GM19468 (cell line): ENCODE results near the gene P4HTM.

Experiments
- ATAC-seq: cut with Tn5 transposase; IDR thresholded peaks from one replicate; pipeline ENCODE4 v1.9.1; 2021; ENCODE audit warnings: mild to moderate bottlenecking, moderate library complexity, moderate number of reproducible peaks; ENCODE audit not compliant: unreplicated experiment; ENCODE audit errors: extremely low read depth

The P4HTM gene

GRCh38 chr3:48989796-48990635 lies at the start of gene P4HTM:
P4HTM (plus strand) TSS chr3:48990241; CDS start chr3:48990257, 16 bp downstream.
- peak; percentile 15 for ATAC-seq

DNA sequence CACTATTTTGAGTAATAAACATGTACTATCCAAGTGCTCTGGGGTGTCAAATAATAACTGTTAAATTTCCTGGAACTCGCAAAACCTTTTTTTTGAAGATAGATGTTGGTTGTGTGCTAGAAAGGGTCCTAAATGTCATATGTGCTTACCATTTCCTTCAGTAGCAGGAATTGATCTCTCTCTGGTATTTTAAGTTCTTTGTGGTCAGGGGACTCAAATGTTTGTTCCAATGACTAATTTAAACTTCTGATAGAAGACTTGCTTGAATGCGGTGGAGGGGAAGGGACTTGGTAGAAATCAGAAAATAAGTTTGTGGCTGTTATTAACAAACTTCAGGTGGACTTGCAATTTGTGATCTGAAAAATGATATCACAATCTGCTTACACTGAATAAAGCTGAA lies 44.6 kb upstream of the P4HTM start:
- no peak for ATAC-seq

GRCh38 chr3:48945891-48946549 lies 44.0 kb upstream of the P4HTM start:
- ATAC-seq: no peak

DNA sequence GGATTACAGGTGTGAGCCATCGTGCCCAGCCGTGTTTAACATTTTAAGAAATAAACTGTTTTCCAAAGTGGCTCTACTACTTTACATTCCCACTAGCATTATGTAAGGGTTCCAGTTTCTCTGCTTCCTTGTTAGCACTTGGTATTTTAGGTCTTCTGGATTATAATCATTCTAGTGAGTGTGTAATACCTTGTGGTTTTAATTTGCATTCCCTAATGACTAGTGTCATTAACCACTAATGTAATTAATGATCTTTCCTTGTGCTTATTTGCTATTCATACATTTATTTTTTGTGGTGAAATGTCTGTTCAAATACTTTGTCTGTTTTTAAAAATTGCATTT lies 40.7 kb upstream of the P4HTM start:
- ATAC-seq: no peak

- ATAC-seq: no peak
These were observed 40.0 kb upstream of the P4HTM start for GRCh38 chr3:48950051-48950450.

DNA sequence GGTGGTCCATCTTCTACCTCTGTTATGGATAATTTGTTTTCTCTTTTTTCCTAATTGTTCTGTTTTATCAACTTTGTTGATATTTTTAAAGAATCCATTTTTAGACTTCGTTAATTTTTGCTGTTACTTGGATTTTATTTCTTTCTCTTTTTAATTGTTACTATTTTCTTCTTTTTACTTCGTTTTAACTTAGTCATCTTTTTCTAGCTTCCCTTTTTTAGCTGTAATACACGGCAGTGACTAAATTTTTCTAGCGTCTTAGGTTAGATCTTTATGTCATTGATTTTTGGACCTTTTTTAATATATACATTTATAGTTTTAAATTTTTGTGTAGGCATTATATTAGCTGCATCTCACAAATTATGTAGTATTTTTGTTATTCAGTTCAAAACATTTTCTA lies 38.3 kb upstream of the P4HTM start:
- no peak for ATAC-seq

GRCh38 chr3:48952510-48953118 lies 37.4 kb upstream of the P4HTM start:
- no peak for ATAC-seq

GRCh38 chr3:48957006-48957705 lies 32.9 kb upstream of the P4HTM start:
- ATAC-seq: no peak

GRCh38 chr3:48960841-48961413 lies 29.1 kb upstream of the P4HTM start:
- ATAC-seq: no peak

GRCh38 chr3:48962340-48962739 lies 27.7 kb upstream of the P4HTM start:
- no peak for ATAC-seq

GRCh38 chr3:48962939-48963338 lies 27.1 kb upstream of the P4HTM start:
- ATAC-seq: no peak

DNA sequence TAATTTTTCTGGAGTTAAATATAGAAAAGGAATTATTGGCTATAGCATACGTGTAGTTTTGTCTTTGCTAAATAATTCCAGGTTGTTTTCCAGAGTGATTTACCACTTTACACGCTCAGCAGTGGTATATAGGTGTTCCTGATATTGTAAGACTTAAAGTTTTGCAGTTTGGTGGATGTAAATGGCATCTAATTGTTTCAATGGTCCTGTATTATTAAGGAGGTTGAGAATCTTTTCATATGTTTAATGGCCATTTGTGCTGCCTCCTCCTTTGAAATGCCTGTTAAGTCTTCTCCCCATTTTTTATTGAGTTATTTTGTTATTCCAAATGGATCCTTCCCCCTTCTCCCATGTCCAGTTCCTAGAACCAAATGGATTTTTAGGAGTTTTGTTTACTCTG lies 26.4 kb upstream of the P4HTM start:
- no peak for ATAC-seq

DNA sequence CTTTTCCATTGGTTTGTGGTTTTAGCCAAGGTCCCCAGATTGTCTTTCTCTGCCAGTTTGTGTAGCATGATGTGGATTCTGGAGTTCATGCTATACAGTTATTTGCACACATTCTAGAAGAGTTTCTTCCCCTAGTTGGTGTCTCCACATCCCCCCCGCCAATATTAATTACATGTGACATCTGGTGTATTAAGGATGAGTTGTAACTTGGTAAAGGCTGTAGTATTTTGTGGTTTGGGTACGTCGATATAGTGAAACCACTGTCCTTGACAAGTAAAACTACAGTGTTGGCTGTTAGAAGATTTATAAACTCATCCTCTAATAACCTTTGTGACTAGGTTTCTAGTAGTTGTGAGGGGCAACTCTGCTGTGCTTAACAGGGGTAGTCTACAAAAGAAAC lies 23.7 kb upstream of the P4HTM start:
- ATAC-seq: no peak

DNA sequence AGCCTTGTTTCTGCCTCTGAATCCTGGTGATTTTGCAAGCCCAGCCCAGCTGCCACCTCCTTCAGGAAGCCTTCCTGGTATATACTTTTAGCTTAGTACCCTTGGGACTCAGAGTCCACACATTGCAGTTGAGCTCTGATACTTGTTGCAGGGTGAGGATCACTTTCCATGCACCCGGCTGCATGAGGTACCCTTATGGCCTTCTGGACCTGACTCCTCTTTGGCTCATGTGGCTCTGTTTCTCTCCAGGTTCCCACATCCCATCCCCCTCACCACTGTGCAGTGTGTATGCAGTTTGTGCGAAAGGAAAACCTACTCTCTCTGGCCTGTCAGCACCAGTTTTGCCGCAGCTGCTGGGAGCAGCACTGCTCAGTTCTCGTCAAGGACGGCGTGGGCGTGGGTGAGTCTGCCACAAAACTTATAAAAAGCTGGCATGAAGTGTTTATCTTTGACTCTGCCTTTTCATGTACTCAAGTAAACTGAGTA lies 23.1 kb upstream of the P4HTM start:
- ATAC-seq: no peak

DNA sequence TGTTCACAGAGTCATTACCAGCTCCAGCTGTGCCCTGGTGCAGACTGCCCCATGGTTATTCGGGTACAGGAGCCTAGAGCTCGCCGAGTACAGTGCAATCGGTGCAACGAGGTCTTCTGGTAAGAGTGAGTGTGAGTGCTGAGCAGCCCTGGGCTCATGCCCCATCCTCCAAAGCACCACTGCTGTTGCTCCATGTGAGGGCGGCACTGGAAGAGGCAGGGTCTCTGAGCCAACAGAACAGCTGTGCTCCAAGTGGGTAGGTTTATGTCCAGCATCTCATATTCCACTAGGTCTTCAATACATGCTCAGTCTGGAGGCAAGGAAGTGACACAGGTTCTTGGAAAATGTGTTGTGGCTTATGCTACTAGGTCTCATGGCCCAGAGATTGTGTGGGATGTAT lies 19.5 kb upstream of the P4HTM start:
- no peak for ATAC-seq

GRCh38 chr3:48974076-48974864 lies 15.8 kb upstream of the P4HTM start:
- no peak for ATAC-seq

GRCh38 chr3:48979451-48979850 lies 10.6 kb upstream of the P4HTM start:
- ATAC-seq: no peak

- ATAC-seq: no peak
These were observed 9.7 kb upstream of the P4HTM start for GRCh38 chr3:48980295-48980694.

DNA sequence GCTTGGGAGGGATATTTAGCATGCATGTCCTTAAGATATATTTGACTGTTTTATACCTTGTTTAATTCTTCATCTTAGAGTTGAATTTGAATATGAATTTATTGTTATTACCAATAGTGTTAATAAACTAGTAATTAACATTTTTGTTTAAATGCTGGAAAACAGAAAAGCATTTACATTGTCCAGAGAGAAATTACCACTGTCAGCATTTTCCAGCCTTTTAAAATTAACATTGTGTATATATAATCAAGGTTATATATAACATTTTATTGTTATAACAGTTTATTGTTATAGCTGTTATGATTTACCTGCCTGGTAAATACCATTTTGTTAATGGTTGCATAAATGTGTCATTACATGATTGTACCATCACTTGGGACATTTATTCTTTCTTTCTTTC lies 8.0 kb upstream of the P4HTM start:
- ATAC-seq: no peak

DNA sequence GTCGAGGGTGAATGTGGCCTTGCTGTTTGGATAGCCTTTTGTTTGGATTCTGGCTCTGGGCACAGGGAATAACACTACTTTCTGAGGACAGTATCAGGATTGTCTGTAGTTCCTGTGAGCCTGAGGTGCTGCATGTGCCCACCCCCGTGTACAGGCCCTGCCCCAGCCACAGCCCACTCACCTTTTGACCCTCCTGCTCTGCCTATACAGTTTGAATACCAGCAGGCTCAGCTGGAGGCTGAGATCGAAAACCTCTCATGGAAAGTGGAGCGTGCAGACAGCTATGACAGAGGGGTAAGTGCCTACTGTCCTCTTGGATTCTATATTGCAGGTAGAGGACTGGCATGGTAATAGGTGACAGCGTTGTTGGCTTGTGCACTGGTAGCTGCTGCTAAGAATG lies 7.4 kb upstream of the P4HTM start:
- ATAC-seq: no peak
